Immature natural killer cell (primary cell): ENCODE results near the gene RPS13. TPM values are rescaled to one million over a fixed set of nuclear protein-coding genes. Genes with fewer than 3 reads are reported as not detected.
"Not testable (repeated sequence)": the region's sequence is repeated elsewhere in the genome, so short reads cannot be mapped to it uniquely, and the experiment has no call there.

Experiments used
- DNase-seq, 3 donors: peaks; one replicate each; pipeline ENCODE4 v3.0.0; 2022; ENCODE audit warnings: mixed read lengths in 1 of 3
- H3K27ac Mint-ChIP-seq, 6 donors: one replicate each; pipeline ENCODE4 v1.8.0; 2020; ENCODE audit warnings: mixed read lengths in 6 of 6, mild to moderate bottlenecking in 5 of 6, inconsistent platforms in 4 of 6, moderate library complexity in 3 of 6
- H3K27me3 Mint-ChIP-seq, 3 donors: one replicate each; pipeline ENCODE4 v1.8.0; 2020 to 2021; ENCODE audit warnings: low read depth in 3 of 3, mild to moderate bottlenecking in 3 of 3, mixed read lengths in 3 of 3, moderate library complexity in 3 of 3, inconsistent platforms in 1 of 3
- H3K36me3 Mint-ChIP-seq, 3 donors: one replicate each; pipeline ENCODE4 v1.8.0; 2020; ENCODE audit warnings: mixed read lengths in 3 of 3, inconsistent platforms in 2 of 3, mild to moderate bottlenecking in 2 of 3
- H3K4me1 Mint-ChIP-seq, 2 donors: one replicate each; pipeline ENCODE4 v1.8.0; 2020; ENCODE audit warnings: inconsistent platforms in 2 of 2, mild to moderate bottlenecking in 2 of 2, mixed read lengths in 2 of 2, moderate library complexity in 1 of 2
- H3K4me3 Mint-ChIP-seq, 5 donors: one replicate each; pipeline ENCODE4 v1.8.0; 2020; ENCODE audit warnings: mild to moderate bottlenecking in 5 of 5, mixed read lengths in 5 of 5, inconsistent platforms in 3 of 5, moderate library complexity in 3 of 5
- H3K9me3 Mint-ChIP-seq, 6 donors: one replicate each; pipeline ENCODE4 v1.8.0; 2020; ENCODE audit warnings: mild to moderate bottlenecking in 6 of 6, mixed read lengths in 6 of 6, inconsistent platforms in 4 of 6, moderate library complexity in 3 of 6
- polyA plus RNA-seq, 3 donors: library from polyadenylated mRNA; unstranded; fragments of 300-500 nt; fragmentation: Illumina TruSeq; gene quantifications; one replicate each; pipeline ENCODE4 v1.2.3, GENCODE V29; 2021

RPS13 gene
- 1,000 to 10,000 TPM in 1 of 3 donors, 100 to 1,000 TPM in 2; 720 to 1,050 (median 777) TPM for polyA plus RNA-seq

- Mint-ChIP-seq H3K4me3 (peak within 1 kb of the TSS; percentile 91 to 99 (median 99)), H3K36me3 (peaks cover 10 to 21% (median 19%) of the 10 kb centered on the region in 3 donors), H3K9me3 (no peaks in the 10 kb centered on the region), H3K27me3 (peaks cover 2 to 5% (median 5%) of the 10 kb centered on the region in 3 donors), H3K27ac (peak within 1 kb of the TSS; percentile 93 to 99 (median 96)), H3K4me1 (peaks cover 42 to 51% of the 10 kb centered on the region in 2 donors)
- DNase-seq, result peak; percentile 91 to 93 (median 93)
Observed at GRCh38 chr11:17077520-17078401, at the start of gene RPS13. Gene RPS13 (minus strand): TSS chr11:17077667. CDS start chr11:17077641, 26 bp downstream.

- Mint-ChIP-seq H3K4me3 (no peak overlapping the region), H3K27ac (no peak overlapping the region), H3K27me3 (peaks cover 0 to 1% (median 0%) of the 10 kb centered on the region in 3 donors), H3K36me3 (peaks cover 7 to 35% (median 9%) of the 10 kb centered on the region in 3 donors), H3K9me3 (no peaks in the 10 kb centered on the region), H3K4me1 (peaks cover 0 to 5% of the 10 kb centered on the region in 2 donors)
- no peak for DNase-seq
Observed at GRCh38 chr11:17121981-17122380, 44.5 kb upstream of the RPS13 start.

GRCh38 chr11:17117262-17117661 is 39.8 kb upstream of the RPS13 start:
- Mint-ChIP-seq H3K4me3 (no peak overlapping the region), H3K9me3 (no peaks in the 10 kb centered on the region), H3K4me1 (peaks cover 13 to 30% of the 10 kb centered on the region in 2 donors), H3K27ac (peak overlapping the region in 3 of 6 donors; percentile 54 to 78 (median 77)), H3K27me3 (peaks cover 0 to 5% (median 0%) of the 10 kb centered on the region in 3 donors), H3K36me3 (peaks cover 4 to 31% (median 5%) of the 10 kb centered on the region in 3 donors)
- DNase-seq, result no peak

- H3K27me3 Mint-ChIP-seq, result peaks cover 0 to 5% (median 0%) of the 10 kb centered on the region in 3 donors
- peaks cover 0 to 27% (median 4%) of the 10 kb centered on the region in 3 donors for H3K36me3 Mint-ChIP-seq
- peak overlapping the region in 3 of 5 donors; percentile 1 to 14 (median 3) for H3K4me3 Mint-ChIP-seq
- peak overlapping the region; percentile 11 to 86 (median 44) for H3K27ac Mint-ChIP-seq
- H3K4me1 Mint-ChIP-seq, result peaks cover 13 to 30% of the 10 kb centered on the region in 2 donors
- no peaks in the 10 kb centered on the region for H3K9me3 Mint-ChIP-seq
- peak; percentile 23 to 33 (median 28) for DNase-seq
Observed at GRCh38 chr11:17116117-17116516, 38.6 kb upstream of the RPS13 start.

- H3K4me3 Mint-ChIP-seq, DNase-seq, H3K27me3 Mint-ChIP-seq, H3K27ac Mint-ChIP-seq, H3K9me3 Mint-ChIP-seq, H3K4me1 Mint-ChIP-seq: not testable (repeated sequence)
- H3K36me3 Mint-ChIP-seq, result peaks cover 10 to 32% (median 20%) of the 10 kb centered on the region in 3 donors
Observed at GRCh38 chr11:17107745-17108144, 30.3 kb upstream of the RPS13 start.

GRCh38 chr11:17105404-17106040 is 28.1 kb upstream of the RPS13 start:
- not testable (repeated sequence) for H3K27ac Mint-ChIP-seq, H3K4me3 Mint-ChIP-seq, DNase-seq, H3K4me1 Mint-ChIP-seq, H3K9me3 Mint-ChIP-seq, H3K27me3 Mint-ChIP-seq
- H3K36me3 Mint-ChIP-seq, result peaks cover 10 to 32% (median 20%) of the 10 kb centered on the region in 3 donors

GRCh38 chr11:17102462-17102861 is 25.0 kb upstream of the RPS13 start:
- Mint-ChIP-seq H3K9me3 (no peaks in the 10 kb centered on the region), H3K27me3 (peaks cover 0 to 7% (median 0%) of the 10 kb centered on the region in 3 donors), H3K4me1 (no peaks in the 10 kb centered on the region), H3K36me3 (peaks cover 10 to 41% (median 19%) of the 10 kb centered on the region in 3 donors), H3K27ac (no peak overlapping the region), H3K4me3 (no peak overlapping the region)
- no peak for DNase-seq

GRCh38 chr11:17098658-17099057 is 21.2 kb upstream of the RPS13 start:
- H3K4me1 Mint-ChIP-seq, result no peaks in the 10 kb centered on the region
- peaks cover 0 to 7% (median 0%) of the 10 kb centered on the region in 3 donors for H3K27me3 Mint-ChIP-seq
- peaks cover 4 to 36% (median 14%) of the 10 kb centered on the region in 3 donors for H3K36me3 Mint-ChIP-seq
- peak overlapping the region in 3 of 6 donors; percentile 3 to 10 (median 3) for H3K27ac Mint-ChIP-seq
- H3K9me3 Mint-ChIP-seq, result no peaks in the 10 kb centered on the region
- DNase-seq, result no peak
- no peak overlapping the region for H3K4me3 Mint-ChIP-seq

- Mint-ChIP-seq H3K27me3 (peaks cover 0 to 7% (median 0%) of the 10 kb centered on the region in 3 donors), H3K4me1 (no peaks in the 10 kb centered on the region), H3K36me3 (peaks cover 4 to 33% (median 10%) of the 10 kb centered on the region in 3 donors), H3K4me3 (no peak overlapping the region), H3K27ac (peak overlapping the region in 2 of 6 donors; percentile 49 to 67), H3K9me3 (no peaks in the 10 kb centered on the region)
- no peak for DNase-seq
Observed at GRCh38 chr11:17098038-17098437, 20.6 kb upstream of the RPS13 start.

GRCh38 chr11:17085976-17086375 is 8.5 kb upstream of the RPS13 start:
- not testable (repeated sequence) for H3K4me1 Mint-ChIP-seq, H3K4me3 Mint-ChIP-seq, H3K27ac Mint-ChIP-seq, H3K9me3 Mint-ChIP-seq, H3K27me3 Mint-ChIP-seq, DNase-seq
- H3K36me3 Mint-ChIP-seq, result peaks cover 4 to 14% (median 10%) of the 10 kb centered on the region in 3 donors

GRCh38 chr11:17077240-17077519 is 287 bp downstream of the RPS13 start:
- H3K4me3 Mint-ChIP-seq, result peak overlapping the region; percentile 91 to 99 (median 99)
- H3K9me3 Mint-ChIP-seq, result no peaks in the 10 kb centered on the region
- H3K27me3 Mint-ChIP-seq, result peaks cover 2 to 5% (median 5%) of the 10 kb centered on the region in 3 donors
- H3K27ac Mint-ChIP-seq, result peak overlapping the region; percentile 93 to 99 (median 96)
- H3K4me1 Mint-ChIP-seq, result peaks cover 42 to 51% of the 10 kb centered on the region in 2 donors
- DNase-seq, result no peak
- H3K36me3 Mint-ChIP-seq, result peaks cover 10 to 21% (median 19%) of the 10 kb centered on the region in 3 donors

GRCh38 chr11:17076517-17077239 is 789 bp downstream of the RPS13 start:
- peaks cover 10 to 21% (median 19%) of the 10 kb centered on the region in 3 donors for H3K36me3 Mint-ChIP-seq
- peak overlapping the region; percentile 91 to 99 (median 99) for H3K4me3 Mint-ChIP-seq
- DNase-seq, result peak in 1 of 3 donors; percentile 1
- H3K4me1 Mint-ChIP-seq, result peaks cover 42 to 51% of the 10 kb centered on the region in 2 donors
- H3K27ac Mint-ChIP-seq, result peak overlapping the region; percentile 93 to 99 (median 96)
- peaks cover 2 to 5% (median 5%) of the 10 kb centered on the region in 3 donors for H3K27me3 Mint-ChIP-seq
- no peaks in the 10 kb centered on the region for H3K9me3 Mint-ChIP-seq

GRCh38 chr11:17075506-17075905 is 2.0 kb downstream of the RPS13 start:
- peak overlapping the region; percentile 6 to 99 (median 91) for H3K4me3 Mint-ChIP-seq
- no peak for DNase-seq
- no peaks in the 10 kb centered on the region for H3K9me3 Mint-ChIP-seq
- peaks cover 2 to 5% (median 5%) of the 10 kb centered on the region in 3 donors for H3K27me3 Mint-ChIP-seq
- peak overlapping the region; percentile 15 to 81 (median 63) for H3K27ac Mint-ChIP-seq
- H3K36me3 Mint-ChIP-seq, result peaks cover 10 to 21% (median 19%) of the 10 kb centered on the region in 3 donors
- H3K4me1 Mint-ChIP-seq, result peaks cover 42 to 51% of the 10 kb centered on the region in 2 donors
